ENCODE measurements around the gene FYB1. TPM values are rescaled to one million over a fixed set of nuclear protein-coding genes. Genes with fewer than 3 reads are reported as not detected.

Gene FYB1
- total RNA-seq, 1 experiment from 2014 or later, result not detected

DNA sequence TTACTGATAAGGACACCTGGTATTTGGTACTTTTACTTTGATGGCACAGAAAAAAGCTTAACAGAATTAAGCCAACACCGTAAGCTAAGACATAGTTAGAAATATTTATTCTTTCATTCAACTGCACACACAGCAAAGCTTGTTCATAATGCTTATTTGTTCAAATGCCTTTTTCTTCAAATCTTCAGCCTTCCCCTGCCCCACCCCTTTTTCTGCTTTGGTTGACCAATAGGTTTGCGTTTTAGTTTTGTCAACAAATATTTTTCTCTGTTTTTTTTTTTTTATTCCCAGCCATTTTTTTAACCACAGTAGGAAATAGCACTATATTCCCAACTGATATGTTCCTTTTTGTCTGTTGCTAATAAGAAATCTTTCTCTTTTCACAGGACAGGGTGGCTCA, 140.2 kb downstream of the FYB1 start:
- WGBS (ENCODE audit: extremely low coverage, insufficient read length, low lambda C conversion rate), result no CpG with 5 or more reads among the region's 2 CpGs
- no peak overlapping the region for H3K9ac ChIP-seq (ENCODE audit: extremely low read depth, insufficient read length, low read length)
- no peak overlapping the region for H2AFZ ChIP-seq (ENCODE audit: low read length)
- no peaks in the 10 kb centered on the region for H3K36me3 Mint-ChIP-seq (ENCODE audit: insufficient read depth in 1 of 3, low read depth in 3 of 3)
- no peak for DNase-seq
- no peaks in the 10 kb centered on the region for H4K20me1 ChIP-seq (ENCODE audit: control insufficient read depth, insufficient read depth, insufficient read length)
- H2BK120ac ChIP-seq (ENCODE audit: low read depth, low read length, poor library complexity, severe bottlenecking), result no peak overlapping the region
- H3K4me3 Mint-ChIP-seq, result no peak overlapping the region
- H2BK15ac ChIP-seq (ENCODE audit: low read depth, low read length), result no peak overlapping the region
- no peaks in the 10 kb centered on the region for H3K79me1 ChIP-seq (ENCODE audit: insufficient read depth, low read depth, low read length, poor library complexity, severe bottlenecking)
- no peaks in the 10 kb centered on the region for H3K9me3 Mint-ChIP-seq
- H3K4ac ChIP-seq (ENCODE audit: low read depth, low read length), result no peak overlapping the region
- H2BK5ac ChIP-seq (ENCODE audit: insufficient read length, low read length), result no peak overlapping the region
- no peaks in the 10 kb centered on the region for H3K79me2 ChIP-seq (ENCODE audit: insufficient read depth, low read length)
- H3K56ac ChIP-seq (ENCODE audit: insufficient read length, low read depth, low read length), result no peak overlapping the region
- no peak overlapping the region for H3K27ac ChIP-seq (ENCODE audit: insufficient read length, low read depth, low read length)
- H4K5ac ChIP-seq (ENCODE audit: insufficient read length, low read depth, low read length), result no peak overlapping the region
- TF ChIP-seq, protein P1, sequence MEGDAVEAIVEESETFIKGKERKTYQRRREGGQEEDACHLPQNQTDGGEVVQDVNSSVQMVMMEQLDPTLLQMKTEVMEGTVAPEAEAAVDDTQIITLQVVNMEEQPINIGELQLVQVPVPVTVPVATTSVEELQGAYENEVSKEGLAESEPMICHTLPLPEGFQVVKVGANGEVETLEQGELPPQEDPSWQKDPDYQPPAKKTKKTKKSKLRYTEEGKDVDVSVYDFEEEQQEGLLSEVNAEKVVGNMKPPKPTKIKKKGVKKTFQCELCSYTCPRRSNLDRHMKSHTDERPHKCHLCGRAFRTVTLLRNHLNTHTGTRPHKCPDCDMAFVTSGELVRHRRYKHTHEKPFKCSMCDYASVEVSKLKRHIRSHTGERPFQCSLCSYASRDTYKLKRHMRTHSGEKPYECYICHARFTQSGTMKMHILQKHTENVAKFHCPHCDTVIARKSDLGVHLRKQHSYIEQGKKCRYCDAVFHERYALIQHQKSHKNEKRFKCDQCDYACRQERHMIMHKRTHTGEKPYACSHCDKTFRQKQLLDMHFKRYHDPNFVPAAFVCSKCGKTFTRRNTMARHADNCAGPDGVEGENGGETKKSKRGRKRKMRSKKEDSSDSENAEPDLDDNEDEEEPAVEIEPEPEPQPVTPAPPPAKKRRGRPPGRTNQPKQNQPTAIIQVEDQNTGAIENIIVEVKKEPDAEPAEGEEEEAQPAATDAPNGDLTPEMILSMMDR (conservative IDR thresholded peaks at IDR 0.05), result no peak
- no peak overlapping the region for H2AK5ac ChIP-seq (ENCODE audit: insufficient read length, low read length)
- H3K9me3 ChIP-seq (ENCODE audit: control insufficient read depth, low read depth, low read length), result no peaks in the 10 kb centered on the region
- no peaks in the 10 kb centered on the region for H3K27me3 Mint-ChIP-seq (ENCODE audit: low read depth)
- H3K23ac ChIP-seq (ENCODE audit: insufficient read length, low read depth, low read length), result no peak overlapping the region
- no peaks in the 10 kb centered on the region for H3K4me1 ChIP-seq (ENCODE audit: insufficient read depth, low read length)
- H2BK12ac ChIP-seq (ENCODE audit: insufficient read length, low read depth, low read length), result no peak overlapping the region
- no peaks in the 10 kb centered on the region for H3K23me2 ChIP-seq (ENCODE audit: insufficient read length, low read depth, low read length, poor library complexity, severe bottlenecking)
- H3K4me1 Mint-ChIP-seq, result peaks cover 6 to 16% of the 10 kb centered on the region in 2 experiments
- H3K4me2 ChIP-seq (ENCODE audit: insufficient read depth, insufficient read length, low read length), result no peak overlapping the region
- no peak overlapping the region for H3T11ph ChIP-seq (ENCODE audit: low read length)
- no peak overlapping the region for H3K18ac ChIP-seq (ENCODE audit: insufficient read length, low read depth, low read length)
- no peak overlapping the region for H2BK20ac ChIP-seq (ENCODE audit: low read depth, low read length, poor library complexity, severe bottlenecking)
- no peak overlapping the region for H4K91ac ChIP-seq (ENCODE audit: insufficient read length, low read depth, low read length)
- H3K27ac Mint-ChIP-seq, result no peak overlapping the region
- no peak overlapping the region for H4K8ac ChIP-seq (replicated peaks; ENCODE audit: insufficient read length, low read depth, low read length)
- H3K14ac ChIP-seq (ENCODE audit: insufficient read depth, low read length), result no peak overlapping the region
- no peaks in the 10 kb centered on the region for H3K27me3 ChIP-seq (ENCODE audit: insufficient read depth, low read length)

Measured in H9 (cell line).